ENCODE results near the gene PECR. TPM values are rescaled to one million over a fixed set of nuclear protein-coding genes. Genes with fewer than 3 reads are reported as not detected.

Gene PECR
- total and polyA plus RNA-seq, 10 of the 15 experiments (the other 5 are each of a cell fraction or from before 2014, with no cell fraction given) = 7.6 to 37.4 (median 25.7) TPM

DNA sequence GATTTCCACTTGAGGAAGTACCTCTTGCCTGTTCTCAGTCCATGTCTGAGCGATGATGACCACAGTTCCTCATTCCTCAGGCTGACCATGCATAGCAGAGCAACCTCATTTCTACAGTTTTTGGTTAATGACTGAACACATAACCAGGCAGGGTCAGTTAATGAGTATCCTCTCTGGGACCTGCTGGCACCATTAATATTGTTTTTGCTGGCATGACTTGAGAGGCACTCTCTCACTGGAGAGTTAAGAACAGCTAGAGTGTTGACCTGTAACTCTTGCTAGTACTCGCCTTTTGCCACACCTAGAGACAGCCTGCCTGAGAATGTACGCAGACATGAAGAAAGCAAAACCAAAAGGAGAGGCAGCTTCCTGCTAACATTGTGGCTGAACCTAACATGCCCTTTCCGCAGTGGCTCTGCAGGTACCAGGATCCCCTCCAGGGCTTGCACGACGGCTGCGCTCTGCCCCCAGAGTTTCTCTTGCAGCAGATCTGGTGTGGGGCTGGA, 23.9 kb downstream of the PECR start (continued):
- TF ChIP-seq, protein P1, sequence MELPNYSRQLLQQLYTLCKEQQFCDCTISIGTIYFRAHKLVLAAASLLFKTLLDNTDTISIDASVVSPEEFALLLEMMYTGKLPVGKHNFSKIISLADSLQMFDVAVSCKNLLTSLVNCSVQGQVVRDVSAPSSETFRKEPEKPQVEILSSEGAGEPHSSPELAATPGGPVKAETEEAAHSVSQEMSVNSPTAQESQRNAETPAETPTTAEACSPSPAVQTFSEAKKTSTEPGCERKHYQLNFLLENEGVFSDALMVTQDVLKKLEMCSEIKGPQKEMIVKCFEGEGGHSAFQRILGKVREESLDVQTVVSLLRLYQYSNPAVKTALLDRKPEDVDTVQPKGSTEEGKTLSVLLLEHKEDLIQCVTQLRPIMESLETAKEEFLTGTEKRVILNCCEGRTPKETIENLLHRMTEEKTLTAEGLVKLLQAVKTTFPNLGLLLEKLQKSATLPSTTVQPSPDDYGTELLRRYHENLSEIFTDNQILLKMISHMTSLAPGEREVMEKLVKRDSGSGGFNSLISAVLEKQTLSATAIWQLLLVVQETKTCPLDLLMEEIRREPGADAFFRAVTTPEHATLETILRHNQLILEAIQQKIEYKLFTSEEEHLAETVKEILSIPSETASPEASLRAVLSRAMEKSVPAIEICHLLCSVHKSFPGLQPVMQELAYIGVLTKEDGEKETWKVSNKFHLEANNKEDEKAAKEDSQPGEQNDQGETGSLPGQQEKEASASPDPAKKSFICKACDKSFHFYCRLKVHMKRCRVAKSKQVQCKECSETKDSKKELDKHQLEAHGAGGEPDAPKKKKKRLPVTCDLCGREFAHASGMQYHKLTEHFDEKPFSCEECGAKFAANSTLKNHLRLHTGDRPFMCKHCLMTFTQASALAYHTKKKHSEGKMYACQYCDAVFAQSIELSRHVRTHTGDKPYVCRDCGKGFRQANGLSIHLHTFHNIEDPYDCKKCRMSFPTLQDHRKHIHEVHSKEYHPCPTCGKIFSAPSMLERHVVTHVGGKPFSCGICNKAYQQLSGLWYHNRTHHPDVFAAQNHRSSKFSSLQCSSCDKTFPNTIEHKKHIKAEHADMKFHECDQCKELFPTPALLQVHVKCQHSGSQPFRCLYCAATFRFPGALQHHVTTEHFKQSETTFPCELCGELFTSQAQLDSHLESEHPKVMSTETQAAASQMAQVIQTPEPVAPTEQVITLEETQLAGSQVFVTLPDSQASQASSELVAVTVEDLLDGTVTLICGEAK (IDR thresholded peaks at IDR 0.05; ENCODE audit: borderline replicate concordance) = no peak
- TF ChIP-seq, protein P2, sequence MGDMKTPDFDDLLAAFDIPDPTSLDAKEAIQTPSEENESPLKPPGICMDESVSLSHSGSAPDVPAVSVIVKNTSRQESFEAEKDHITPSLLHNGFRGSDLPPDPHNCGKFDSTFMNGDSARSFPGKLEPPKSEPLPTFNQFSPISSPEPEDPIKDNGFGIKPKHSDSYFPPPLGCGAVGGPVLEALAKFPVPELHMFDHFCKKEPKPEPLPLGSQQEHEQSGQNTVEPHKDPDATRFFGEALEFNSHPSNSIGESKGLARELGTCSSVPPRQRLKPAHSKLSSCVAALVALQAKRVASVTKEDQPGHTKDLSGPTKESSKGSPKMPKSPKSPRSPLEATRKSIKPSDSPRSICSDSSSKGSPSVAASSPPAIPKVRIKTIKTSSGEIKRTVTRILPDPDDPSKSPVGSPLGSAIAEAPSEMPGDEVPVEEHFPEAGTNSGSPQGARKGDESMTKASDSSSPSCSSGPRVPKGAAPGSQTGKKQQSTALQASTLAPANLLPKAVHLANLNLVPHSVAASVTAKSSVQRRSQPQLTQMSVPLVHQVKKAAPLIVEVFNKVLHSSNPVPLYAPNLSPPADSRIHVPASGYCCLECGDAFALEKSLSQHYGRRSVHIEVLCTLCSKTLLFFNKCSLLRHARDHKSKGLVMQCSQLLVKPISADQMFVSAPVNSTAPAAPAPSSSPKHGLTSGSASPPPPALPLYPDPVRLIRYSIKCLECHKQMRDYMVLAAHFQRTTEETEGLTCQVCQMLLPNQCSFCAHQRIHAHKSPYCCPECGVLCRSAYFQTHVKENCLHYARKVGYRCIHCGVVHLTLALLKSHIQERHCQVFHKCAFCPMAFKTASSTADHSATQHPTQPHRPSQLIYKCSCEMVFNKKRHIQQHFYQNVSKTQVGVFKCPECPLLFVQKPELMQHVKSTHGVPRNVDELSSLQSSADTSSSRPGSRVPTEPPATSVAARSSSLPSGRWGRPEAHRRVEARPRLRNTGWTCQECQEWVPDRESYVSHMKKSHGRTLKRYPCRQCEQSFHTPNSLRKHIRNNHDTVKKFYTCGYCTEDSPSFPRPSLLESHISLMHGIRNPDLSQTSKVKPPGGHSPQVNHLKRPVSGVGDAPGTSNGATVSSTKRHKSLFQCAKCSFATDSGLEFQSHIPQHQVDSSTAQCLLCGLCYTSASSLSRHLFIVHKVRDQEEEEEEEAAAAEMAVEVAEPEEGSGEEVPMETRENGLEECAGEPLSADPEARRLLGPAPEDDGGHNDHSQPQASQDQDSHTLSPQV (IDR thresholded peaks at IDR 0.05) = no peak
- TF ChIP-seq POLR2AphosphoS5 (IDR thresholded peaks at IDR 0.05; ENCODE audit: low read length) = peak; percentile 84
- TF ChIP-seq ZNF207 (IDR thresholded peaks at IDR 0.05; ENCODE audit: borderline replicate concordance) = 0 out of 2 replicates have a peak, but pooled peaks have one; percentile 16
- no peak for TF ChIP-seq SUZ12 (IDR thresholded peaks at IDR 0.05; ENCODE audit: unreplicated experiment)
- TF ChIP-seq CEBPB (IDR thresholded peaks at IDR 0.05; ENCODE audit: borderline replicate concordance in 1 of 2, low read depth in 2 of 2, low read length in 2 of 2) = no peak
- TF ChIP-seq ZBED1 (IDR thresholded peaks at IDR 0.05; ENCODE audit: borderline replicate concordance) = peak; percentile 50; the same call in 1 of the 2 replicates
- TF ChIP-seq, protein P3, sequence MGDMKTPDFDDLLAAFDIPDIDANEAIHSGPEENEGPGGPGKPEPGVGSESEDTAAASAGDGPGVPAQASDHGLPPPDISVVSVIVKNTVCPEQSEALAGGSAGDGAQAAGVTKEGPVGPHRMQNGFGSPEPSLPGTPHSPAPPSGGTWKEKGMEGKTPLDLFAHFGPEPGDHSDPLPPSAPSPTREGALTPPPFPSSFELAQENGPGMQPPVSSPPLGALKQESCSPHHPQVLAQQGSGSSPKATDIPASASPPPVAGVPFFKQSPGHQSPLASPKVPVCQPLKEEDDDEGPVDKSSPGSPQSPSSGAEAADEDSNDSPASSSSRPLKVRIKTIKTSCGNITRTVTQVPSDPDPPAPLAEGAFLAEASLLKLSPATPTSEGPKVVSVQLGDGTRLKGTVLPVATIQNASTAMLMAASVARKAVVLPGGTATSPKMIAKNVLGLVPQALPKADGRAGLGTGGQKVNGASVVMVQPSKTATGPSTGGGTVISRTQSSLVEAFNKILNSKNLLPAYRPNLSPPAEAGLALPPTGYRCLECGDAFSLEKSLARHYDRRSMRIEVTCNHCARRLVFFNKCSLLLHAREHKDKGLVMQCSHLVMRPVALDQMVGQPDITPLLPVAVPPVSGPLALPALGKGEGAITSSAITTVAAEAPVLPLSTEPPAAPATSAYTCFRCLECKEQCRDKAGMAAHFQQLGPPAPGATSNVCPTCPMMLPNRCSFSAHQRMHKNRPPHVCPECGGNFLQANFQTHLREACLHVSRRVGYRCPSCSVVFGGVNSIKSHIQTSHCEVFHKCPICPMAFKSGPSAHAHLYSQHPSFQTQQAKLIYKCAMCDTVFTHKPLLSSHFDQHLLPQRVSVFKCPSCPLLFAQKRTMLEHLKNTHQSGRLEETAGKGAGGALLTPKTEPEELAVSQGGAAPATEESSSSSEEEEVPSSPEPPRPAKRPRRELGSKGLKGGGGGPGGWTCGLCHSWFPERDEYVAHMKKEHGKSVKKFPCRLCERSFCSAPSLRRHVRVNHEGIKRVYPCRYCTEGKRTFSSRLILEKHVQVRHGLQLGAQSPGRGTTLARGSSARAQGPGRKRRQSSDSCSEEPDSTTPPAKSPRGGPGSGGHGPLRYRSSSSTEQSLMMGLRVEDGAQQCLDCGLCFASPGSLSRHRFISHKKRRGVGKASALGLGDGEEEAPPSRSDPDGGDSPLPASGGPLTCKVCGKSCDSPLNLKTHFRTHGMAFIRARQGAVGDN (IDR thresholded peaks at IDR 0.05) = peak; percentile 74
- no peak for TF ChIP-seq KAT2A (conservative IDR thresholded peaks at IDR 0.05; ENCODE audit: control insufficient read depth, low read depth, low read length)
- peak; percentile 93 for TF ChIP-seq MTA2 (IDR thresholded peaks at IDR 0.05; ENCODE audit: low read depth)
- TF ChIP-seq BMI1 (IDR thresholded peaks at IDR 0.05; ENCODE audit: borderline replicate concordance) = peak; percentile 47; the same call in 1 of the 2 replicates
- TF ChIP-seq CHD4 (IDR thresholded peaks at IDR 0.05) = no peak
- TF ChIP-seq, protein P4, sequence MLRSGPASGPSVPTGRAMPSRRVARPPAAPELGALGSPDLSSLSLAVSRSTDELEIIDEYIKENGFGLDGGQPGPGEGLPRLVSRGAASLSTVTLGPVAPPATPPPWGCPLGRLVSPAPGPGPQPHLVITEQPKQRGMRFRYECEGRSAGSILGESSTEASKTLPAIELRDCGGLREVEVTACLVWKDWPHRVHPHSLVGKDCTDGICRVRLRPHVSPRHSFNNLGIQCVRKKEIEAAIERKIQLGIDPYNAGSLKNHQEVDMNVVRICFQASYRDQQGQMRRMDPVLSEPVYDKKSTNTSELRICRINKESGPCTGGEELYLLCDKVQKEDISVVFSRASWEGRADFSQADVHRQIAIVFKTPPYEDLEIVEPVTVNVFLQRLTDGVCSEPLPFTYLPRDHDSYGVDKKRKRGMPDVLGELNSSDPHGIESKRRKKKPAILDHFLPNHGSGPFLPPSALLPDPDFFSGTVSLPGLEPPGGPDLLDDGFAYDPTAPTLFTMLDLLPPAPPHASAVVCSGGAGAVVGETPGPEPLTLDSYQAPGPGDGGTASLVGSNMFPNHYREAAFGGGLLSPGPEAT (IDR thresholded peaks at IDR 0.05; ENCODE audit: low read depth) = peak; percentile 41; the same call in 1 of the 2 replicates

Data from GM12878 (cell line).